GM18508 (cell line): ENCODE data around the gene KCTD17.

ENCODE experiments used
- ATAC-seq: cut with Tn5 transposase; IDR thresholded peaks from one replicate; pipeline ENCODE4 v1.9.1; 2021; ENCODE audit warnings: moderate number of reproducible peaks; ENCODE audit not compliant: insufficient read depth, unreplicated experiment

The KCTD17 gene

GRCh38 chr22:37019309-37020191 is 32.0 kb upstream of the KCTD17 start, which contains the start of the genes MPST and TST:
Gene MPST, plus strand, starts transcription at chr22:37019742. Its CDS starts 95 bp downstream, at chr22:37019837.
Gene TST, minus strand, starts transcription at chr22:37019447. Its CDS starts 715 bp downstream, at chr22:37018732.
- no peak for ATAC-seq

GRCh38 chr22:37020192-37020479 is 31.4 kb upstream of the KCTD17 start:
- ATAC-seq, result no peak

GRCh38 chr22:37021041-37021440 is 30.5 kb upstream of the KCTD17 start:
- ATAC-seq, result no peak

- ATAC-seq, result no peak
Measured at GRCh38 chr22:37021710-37022482, 29.6 kb upstream of the KCTD17 start.

- no peak for ATAC-seq
Measured at GRCh38 chr22:37022483-37023337, 28.8 kb upstream of the KCTD17 start.

- no peak for ATAC-seq
Measured at GRCh38 chr22:37023743-37024338, 27.7 kb upstream of the KCTD17 start.

- ATAC-seq, result no peak
Measured at GRCh38 chr22:37024339-37025157, 27.0 kb upstream of the KCTD17 start.

GRCh38 chr22:37025500-37026070 is 26.0 kb upstream of the KCTD17 start:
- ATAC-seq, result no peak

GRCh38 chr22:37026325-37026724 is 25.2 kb upstream of the KCTD17 start:
- no peak for ATAC-seq

GRCh38 chr22:37027556-37027955 is 24.0 kb upstream of the KCTD17 start:
- ATAC-seq, result no peak

GRCh38 chr22:37028692-37029674 is 22.6 kb upstream of the KCTD17 start:
- no peak for ATAC-seq

- ATAC-seq, result no peak
Measured at GRCh38 chr22:37030560-37031281, 20.8 kb upstream of the KCTD17 start.

GRCh38 chr22:37032134-37032534 is 19.4 kb upstream of the KCTD17 start:
- no peak for ATAC-seq

GRCh38 chr22:37032535-37033460 is 18.7 kb upstream of the KCTD17 start:
- ATAC-seq, result no peak

GRCh38 chr22:37033605-37034430 is 17.7 kb upstream of the KCTD17 start:
- ATAC-seq, result no peak
